ENCODE measurements around the gene RFNG. TPM values are rescaled to one million over a fixed set of nuclear protein-coding genes. Genes with fewer than 3 reads are reported as not detected.
A peak's percentile ranks its signal among the peaks of the same experiment; 100 is the strongest.

RFNG gene
- total RNA-seq, 1 experiment from 2014 or later, result 43.4 TPM

DNA sequence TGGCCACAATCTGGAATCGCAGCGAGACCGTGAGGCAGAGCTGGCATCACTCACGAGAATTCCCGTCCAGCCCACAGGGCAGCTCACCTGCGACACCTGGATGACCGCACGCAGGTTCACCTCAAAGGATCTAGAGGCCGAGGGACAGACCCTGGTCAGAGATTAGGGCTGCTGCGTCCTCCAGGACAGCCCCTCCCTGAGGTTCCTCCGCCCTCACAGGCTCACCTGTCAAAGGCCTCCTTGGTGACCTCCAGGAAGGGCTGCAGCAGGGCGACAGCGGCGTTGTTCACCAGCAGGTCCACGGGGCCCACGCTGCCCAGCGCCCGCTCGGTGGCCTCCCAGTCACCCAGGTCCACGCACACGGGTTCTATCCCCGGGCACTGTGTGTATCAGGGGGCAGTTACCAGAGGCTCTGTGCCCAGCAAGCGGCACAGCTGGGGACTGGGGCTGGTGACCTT, 14.9 kb downstream of the RFNG start:
- H3K9me3 ChIP-seq (ENCODE audit: control insufficient read depth, insufficient read depth, low read depth, low read length), result no peaks in the 10 kb centered on the region
- CTCF ChIA-PET, result no interaction called here
- H3K4me3 ChIP-seq (ENCODE audit: low read depth in 2 of 2, low read length in 2 of 2), result peak overlapping the region; percentile 58 to 79
- BruUV-seq (replicated peaks), result no TSS peak
- POLR2A ChIA-PET, result interaction anchor here (0.5 kb wide), 1 partner anchor 18 kb away, joined by 3 read pairs; no protein-coding TSS in a partner anchor
- H3K4me1 ChIP-seq (ENCODE audit: control insufficient read depth, insufficient read depth, low read length), result peaks cover 19% of the 10 kb centered on the region
- ATAC-seq (no peak), DNase-seq (ENCODE audit: low read depth, low spot score) (no peak)
- in situ Hi-C loops (cut with HindIII; ENCODE audit: low pct_unique_long_range_greater_than_20kb, low sequenced_read_pairs) (no loop called here), intact Hi-C loops (cut with micrococcal nuclease; ENCODE audit: unreplicated experiment) (no loop called here)
- H3K27ac ChIP-seq (ENCODE audit: low read length), result peak overlapping the region; percentile 83
- no peak for TF ChIP-seq TCF7L2 (IDR thresholded peaks at IDR 0.05; ENCODE audit: low read depth, low read length)
- TF ChIP-seq POLR2AphosphoS5 (IDR thresholded peaks at IDR 0.05; ENCODE audit: low read depth, low read length), result no peak
- TF ChIP-seq, protein P1, sequence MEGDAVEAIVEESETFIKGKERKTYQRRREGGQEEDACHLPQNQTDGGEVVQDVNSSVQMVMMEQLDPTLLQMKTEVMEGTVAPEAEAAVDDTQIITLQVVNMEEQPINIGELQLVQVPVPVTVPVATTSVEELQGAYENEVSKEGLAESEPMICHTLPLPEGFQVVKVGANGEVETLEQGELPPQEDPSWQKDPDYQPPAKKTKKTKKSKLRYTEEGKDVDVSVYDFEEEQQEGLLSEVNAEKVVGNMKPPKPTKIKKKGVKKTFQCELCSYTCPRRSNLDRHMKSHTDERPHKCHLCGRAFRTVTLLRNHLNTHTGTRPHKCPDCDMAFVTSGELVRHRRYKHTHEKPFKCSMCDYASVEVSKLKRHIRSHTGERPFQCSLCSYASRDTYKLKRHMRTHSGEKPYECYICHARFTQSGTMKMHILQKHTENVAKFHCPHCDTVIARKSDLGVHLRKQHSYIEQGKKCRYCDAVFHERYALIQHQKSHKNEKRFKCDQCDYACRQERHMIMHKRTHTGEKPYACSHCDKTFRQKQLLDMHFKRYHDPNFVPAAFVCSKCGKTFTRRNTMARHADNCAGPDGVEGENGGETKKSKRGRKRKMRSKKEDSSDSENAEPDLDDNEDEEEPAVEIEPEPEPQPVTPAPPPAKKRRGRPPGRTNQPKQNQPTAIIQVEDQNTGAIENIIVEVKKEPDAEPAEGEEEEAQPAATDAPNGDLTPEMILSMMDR (IDR thresholded peaks at IDR 0.05), result no peak
- no peak for TF ChIP-seq SIN3A (IDR thresholded peaks at IDR 0.05; ENCODE audit: borderline replicate concordance, insufficient read depth, low read depth, low read length)
- TF ChIP-seq, protein P2, sequence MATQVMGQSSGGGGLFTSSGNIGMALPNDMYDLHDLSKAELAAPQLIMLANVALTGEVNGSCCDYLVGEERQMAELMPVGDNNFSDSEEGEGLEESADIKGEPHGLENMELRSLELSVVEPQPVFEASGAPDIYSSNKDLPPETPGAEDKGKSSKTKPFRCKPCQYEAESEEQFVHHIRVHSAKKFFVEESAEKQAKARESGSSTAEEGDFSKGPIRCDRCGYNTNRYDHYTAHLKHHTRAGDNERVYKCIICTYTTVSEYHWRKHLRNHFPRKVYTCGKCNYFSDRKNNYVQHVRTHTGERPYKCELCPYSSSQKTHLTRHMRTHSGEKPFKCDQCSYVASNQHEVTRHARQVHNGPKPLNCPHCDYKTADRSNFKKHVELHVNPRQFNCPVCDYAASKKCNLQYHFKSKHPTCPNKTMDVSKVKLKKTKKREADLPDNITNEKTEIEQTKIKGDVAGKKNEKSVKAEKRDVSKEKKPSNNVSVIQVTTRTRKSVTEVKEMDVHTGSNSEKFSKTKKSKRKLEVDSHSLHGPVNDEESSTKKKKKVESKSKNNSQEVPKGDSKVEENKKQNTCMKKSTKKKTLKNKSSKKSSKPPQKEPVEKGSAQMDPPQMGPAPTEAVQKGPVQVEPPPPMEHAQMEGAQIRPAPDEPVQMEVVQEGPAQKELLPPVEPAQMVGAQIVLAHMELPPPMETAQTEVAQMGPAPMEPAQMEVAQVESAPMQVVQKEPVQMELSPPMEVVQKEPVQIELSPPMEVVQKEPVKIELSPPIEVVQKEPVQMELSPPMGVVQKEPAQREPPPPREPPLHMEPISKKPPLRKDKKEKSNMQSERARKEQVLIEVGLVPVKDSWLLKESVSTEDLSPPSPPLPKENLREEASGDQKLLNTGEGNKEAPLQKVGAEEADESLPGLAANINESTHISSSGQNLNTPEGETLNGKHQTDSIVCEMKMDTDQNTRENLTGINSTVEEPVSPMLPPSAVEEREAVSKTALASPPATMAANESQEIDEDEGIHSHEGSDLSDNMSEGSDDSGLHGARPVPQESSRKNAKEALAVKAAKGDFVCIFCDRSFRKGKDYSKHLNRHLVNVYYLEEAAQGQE (IDR thresholded peaks at IDR 0.05; ENCODE audit: insufficient read depth in 1 of 2, low read depth in 2 of 2, low read length in 1 of 2), result no peak
- H3K27me3 ChIP-seq (ENCODE audit: control insufficient read depth, insufficient read depth, low read length), result no peaks in the 10 kb centered on the region
- peaks cover 2% of the 10 kb centered on the region; the same call in 1 of the 2 replicates for H3K36me3 ChIP-seq (ENCODE audit: control insufficient read depth, insufficient read depth, low read length)

DNA sequence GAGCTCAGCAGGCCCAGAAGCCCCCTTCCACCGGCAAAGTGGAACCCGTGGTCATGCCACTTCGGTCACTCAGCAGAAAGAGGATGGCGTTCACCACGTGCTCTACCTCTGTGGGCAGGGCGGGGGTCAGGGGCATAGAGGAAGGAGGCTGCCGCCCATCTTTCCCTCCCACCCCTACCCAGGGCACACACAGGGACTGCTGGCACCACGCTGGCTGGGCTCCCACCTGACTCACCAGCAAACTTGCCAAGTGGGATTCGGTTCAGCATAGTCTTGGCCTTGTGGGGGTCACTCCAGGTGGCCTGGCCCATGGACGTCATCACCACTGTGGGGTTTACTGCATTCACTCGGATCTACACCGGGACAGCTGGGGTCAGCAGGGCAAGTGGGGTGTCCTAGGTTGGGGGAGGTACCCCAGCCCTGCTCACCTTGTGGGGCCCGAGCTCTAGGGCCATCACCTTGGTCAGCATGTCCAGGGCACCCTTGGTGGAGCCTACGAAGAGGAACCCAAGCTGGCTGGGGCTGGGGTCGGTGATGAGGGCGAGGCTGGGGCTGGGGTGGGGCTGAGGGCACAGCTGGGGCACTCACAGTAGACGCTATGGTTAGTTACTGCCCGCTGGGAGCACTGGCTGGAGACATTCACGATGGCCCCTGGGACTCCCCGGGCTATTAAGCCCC, 15.5 kb downstream of the RFNG start:
- TF ChIP-seq, protein P1 (IDR thresholded peaks at IDR 0.05), result no peak
- TF ChIP-seq TCF7L2 (IDR thresholded peaks at IDR 0.05; ENCODE audit: low read depth, low read length) (no peak), POLR2AphosphoS5 (IDR thresholded peaks at IDR 0.05; ENCODE audit: low read depth, low read length) (no peak), SIN3A (IDR thresholded peaks at IDR 0.05; ENCODE audit: borderline replicate concordance, insufficient read depth, low read depth, low read length) (no peak)
- TF ChIP-seq, protein P2 (IDR thresholded peaks at IDR 0.05; ENCODE audit: insufficient read depth in 1 of 2, low read depth in 2 of 2, low read length in 1 of 2), result no peak
- intact Hi-C loops (cut with micrococcal nuclease; ENCODE audit: unreplicated experiment), result no loop called here
- ATAC-seq (no peak), DNase-seq (ENCODE audit: low read depth, low spot score) (no peak)
- H3K36me3 ChIP-seq (ENCODE audit: control insufficient read depth, insufficient read depth, low read length), result peaks cover 2% of the 10 kb centered on the region; the same call in 1 of the 2 replicates
- in situ Hi-C loops (cut with HindIII; ENCODE audit: low pct_unique_long_range_greater_than_20kb, low sequenced_read_pairs), result no loop called here
- no peaks in the 10 kb centered on the region for H3K27me3 ChIP-seq (ENCODE audit: control insufficient read depth, insufficient read depth, low read length)
- ChIA-PET CTCF (interaction anchor here (1.0 kb wide), 1 partner anchor 77 kb away, joined by 3 read pairs; no protein-coding TSS in a partner anchor), POLR2A (interaction anchor here (0.5 kb wide), 1 partner anchor 17 kb away, joined by 3 read pairs; no protein-coding TSS in a partner anchor)
- H3K4me3 ChIP-seq (ENCODE audit: low read depth in 2 of 2, low read length in 2 of 2), result peak overlapping the region; percentile 58 to 79
- TSS peak; percentile 96 for BruUV-seq (replicated peaks)
- no peak overlapping the region for H3K27ac ChIP-seq (ENCODE audit: low read length)
- peaks cover 19% of the 10 kb centered on the region for H3K4me1 ChIP-seq (ENCODE audit: control insufficient read depth, insufficient read depth, low read length)
- no peaks in the 10 kb centered on the region for H3K9me3 ChIP-seq (ENCODE audit: control insufficient read depth, insufficient read depth, low read depth, low read length)

Measured in Panc1 (cell line).